ENCODE results near the gene BCL2L11.
A peak's percentile ranks its signal among the peaks of the same experiment; 100 is the strongest.

Gene BCL2L11

DNA sequence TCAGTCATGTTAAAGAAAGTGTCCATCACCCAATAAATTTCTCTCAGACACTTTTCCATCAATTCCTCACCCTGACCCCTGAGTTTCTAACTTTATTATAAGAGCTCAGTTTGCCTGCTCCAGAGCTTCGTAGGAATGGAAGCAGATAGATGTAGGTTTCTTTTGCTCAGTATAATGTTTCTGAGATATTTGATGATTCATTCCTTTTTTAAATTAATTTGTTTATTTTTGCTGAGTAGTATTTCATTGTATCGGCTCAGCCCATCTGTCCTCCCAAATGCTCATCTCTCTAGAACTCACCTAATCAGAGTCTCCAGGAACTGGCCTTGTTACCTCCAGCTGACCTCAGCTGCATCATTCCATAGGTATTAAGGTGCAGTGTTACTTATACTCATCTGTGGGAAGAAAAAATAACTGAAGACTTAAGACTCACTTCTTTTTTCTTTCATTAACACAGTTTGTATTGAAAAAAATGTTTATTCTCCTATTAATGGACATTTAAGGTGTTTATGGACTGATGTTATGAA is 11.9 kb upstream of the BCL2L11 start:
- H3K36me3 Mint-ChIP-seq (ENCODE audit: low read depth), result no peaks in the 10 kb centered on the region
- no peak overlapping the region for H3K4me3 Mint-ChIP-seq
- H3K4me1 Mint-ChIP-seq (ENCODE audit: low read depth), result peaks cover 19% of the 10 kb centered on the region
- no peak overlapping the region for H3K27ac Mint-ChIP-seq
- H3K27me3 Mint-ChIP-seq, result peaks cover 62% of the 10 kb centered on the region
- H3K9me3 Mint-ChIP-seq, result no peaks in the 10 kb centered on the region

DNA sequence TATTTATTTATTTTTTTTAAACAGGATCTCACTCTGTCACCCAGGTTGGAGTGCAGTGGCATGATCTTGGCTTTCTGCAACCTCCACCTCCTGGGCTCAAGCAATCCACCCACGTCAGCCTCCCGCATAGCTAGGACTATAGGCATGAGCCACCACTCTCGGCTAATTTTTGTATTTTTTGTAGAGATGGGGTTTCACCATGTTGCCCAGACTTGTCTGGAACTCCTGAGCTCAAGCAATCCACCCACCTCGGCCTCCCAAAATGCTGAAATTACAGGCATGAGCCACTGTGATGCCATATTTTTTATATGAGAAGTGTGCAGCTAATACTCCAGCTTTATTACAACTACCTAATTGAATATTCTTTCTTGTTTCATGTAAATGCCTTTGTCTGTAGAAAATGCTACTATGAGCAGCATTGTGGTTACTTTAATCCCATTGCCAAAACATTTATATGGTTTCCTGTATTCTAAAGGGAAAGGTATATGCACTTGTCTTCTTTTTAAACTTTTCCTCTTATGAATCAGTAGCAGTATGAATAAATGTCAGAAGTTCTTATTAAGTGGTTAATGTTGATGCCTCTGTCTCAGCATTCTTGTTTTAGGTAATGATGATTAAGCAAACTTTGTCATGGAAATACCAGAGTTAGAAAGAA is 9.5 kb upstream of the BCL2L11 start:
- Mint-ChIP-seq H3K4me3 (no peak overlapping the region), H3K4me1 (ENCODE audit: low read depth) (peaks cover 29% of the 10 kb centered on the region), H3K9me3 (no peaks in the 10 kb centered on the region), H3K36me3 (ENCODE audit: low read depth) (no peaks in the 10 kb centered on the region), H3K27ac (peak overlapping the region; percentile 45), H3K27me3 (peaks cover 59% of the 10 kb centered on the region)

DNA sequence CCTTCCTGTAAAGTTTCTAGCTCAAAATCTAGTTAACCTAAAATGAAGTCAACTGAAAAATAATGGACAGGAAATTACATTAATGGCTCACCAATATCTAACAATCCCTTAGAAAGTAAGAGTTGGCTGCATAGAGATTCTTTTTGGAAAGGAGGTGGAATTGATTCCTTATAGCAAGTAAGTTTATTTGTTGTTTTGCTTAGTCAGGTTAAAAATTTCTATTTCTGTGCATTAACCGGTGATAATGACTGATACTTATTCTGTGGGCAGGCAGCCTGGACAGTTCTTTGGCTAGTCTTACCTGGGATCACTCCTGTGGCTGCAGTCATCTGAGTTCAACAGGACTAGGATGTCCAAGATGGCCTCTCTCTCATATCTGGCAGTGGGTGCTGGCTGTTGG is 6.9 kb upstream of the BCL2L11 start:
- H3K4me3 Mint-ChIP-seq, result no peak overlapping the region
- no peaks in the 10 kb centered on the region for H3K9me3 Mint-ChIP-seq
- H3K4me1 Mint-ChIP-seq (ENCODE audit: low read depth), result peaks cover 49% of the 10 kb centered on the region
- H3K36me3 Mint-ChIP-seq (ENCODE audit: low read depth), result no peaks in the 10 kb centered on the region
- peaks cover 62% of the 10 kb centered on the region for H3K27me3 Mint-ChIP-seq
- no peak overlapping the region for H3K27ac Mint-ChIP-seq

DNA sequence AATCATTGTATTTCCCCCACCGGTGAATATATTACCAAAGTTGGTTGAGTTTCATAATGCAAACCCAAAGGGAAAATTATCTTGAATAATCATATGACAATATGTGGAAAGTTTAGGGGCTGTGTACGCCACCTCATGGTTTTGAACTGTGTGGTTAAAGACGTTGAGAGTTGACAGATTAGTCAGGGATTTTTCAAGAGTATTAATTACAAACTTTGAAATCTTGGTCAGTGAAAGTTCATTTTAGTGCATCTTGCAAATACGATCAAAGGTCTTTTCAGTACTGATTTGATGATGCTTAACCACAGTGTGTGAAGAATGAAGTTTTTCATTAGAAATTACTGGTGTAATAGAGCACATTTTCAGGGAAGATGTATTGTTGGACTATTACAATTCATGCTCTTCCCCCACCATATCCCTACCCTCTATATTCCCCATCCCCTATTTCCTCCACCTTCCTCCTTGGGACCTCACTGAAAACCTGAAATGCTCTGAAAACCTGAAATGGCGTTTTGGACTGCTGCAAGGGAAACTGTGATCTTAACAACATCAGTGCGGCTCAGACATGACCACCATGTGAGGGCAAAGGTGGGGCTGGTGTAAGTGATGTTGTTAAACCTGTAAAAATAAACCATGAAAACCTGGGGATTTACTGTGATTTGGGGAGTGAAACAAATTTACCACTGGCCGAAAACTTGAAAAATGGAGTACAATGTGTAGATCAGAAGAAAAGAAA is 4.5 kb upstream of the BCL2L11 start:
- H3K4me3 Mint-ChIP-seq, result peak overlapping the region; percentile 84
- no peaks in the 10 kb centered on the region for H3K9me3 Mint-ChIP-seq
- peaks cover 55% of the 10 kb centered on the region for H3K27me3 Mint-ChIP-seq
- peak overlapping the region; percentile 77 for H3K27ac Mint-ChIP-seq
- no peaks in the 10 kb centered on the region for H3K36me3 Mint-ChIP-seq (ENCODE audit: low read depth)
- H3K4me1 Mint-ChIP-seq (ENCODE audit: low read depth), result peaks cover 53% of the 10 kb centered on the region

DNA sequence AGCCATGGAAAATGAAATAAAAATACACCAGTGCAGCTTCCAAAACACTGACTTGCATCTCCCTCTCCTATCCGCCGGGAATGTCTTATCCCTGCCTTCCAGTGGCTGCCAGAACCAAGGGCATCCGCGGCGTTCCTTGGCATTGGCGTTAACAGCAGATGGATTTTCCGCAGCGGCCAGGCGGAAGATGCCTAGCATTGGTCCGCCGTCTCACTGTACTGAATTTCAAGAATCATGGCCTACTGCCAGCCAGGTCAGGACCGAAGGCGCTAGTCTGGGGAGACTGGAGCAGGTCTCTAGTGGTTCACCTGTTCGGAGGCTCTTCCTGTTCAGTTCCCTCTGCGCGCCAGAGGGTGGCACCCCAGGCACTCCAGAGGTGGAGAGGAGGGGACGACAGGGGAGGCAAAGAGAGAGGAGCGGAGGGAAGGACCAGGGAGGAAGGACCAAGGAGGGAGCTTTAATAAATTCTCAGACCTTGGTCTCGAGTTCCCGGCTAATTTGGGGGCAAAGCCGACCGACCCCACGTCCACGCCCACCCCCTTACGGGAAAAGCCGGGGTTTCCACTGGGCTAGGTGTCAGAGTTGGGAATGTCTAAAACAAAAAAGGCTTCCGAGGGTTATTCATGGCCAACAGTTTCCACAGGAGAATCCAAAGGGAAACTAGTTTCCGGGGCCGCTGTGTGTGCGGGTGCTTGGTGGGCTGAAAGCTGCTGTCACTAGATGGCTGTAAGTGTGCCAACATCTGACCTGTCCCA is 3.7 kb upstream of the BCL2L11 start:
- H3K27me3 Mint-ChIP-seq, result peaks cover 54% of the 10 kb centered on the region

DNA sequence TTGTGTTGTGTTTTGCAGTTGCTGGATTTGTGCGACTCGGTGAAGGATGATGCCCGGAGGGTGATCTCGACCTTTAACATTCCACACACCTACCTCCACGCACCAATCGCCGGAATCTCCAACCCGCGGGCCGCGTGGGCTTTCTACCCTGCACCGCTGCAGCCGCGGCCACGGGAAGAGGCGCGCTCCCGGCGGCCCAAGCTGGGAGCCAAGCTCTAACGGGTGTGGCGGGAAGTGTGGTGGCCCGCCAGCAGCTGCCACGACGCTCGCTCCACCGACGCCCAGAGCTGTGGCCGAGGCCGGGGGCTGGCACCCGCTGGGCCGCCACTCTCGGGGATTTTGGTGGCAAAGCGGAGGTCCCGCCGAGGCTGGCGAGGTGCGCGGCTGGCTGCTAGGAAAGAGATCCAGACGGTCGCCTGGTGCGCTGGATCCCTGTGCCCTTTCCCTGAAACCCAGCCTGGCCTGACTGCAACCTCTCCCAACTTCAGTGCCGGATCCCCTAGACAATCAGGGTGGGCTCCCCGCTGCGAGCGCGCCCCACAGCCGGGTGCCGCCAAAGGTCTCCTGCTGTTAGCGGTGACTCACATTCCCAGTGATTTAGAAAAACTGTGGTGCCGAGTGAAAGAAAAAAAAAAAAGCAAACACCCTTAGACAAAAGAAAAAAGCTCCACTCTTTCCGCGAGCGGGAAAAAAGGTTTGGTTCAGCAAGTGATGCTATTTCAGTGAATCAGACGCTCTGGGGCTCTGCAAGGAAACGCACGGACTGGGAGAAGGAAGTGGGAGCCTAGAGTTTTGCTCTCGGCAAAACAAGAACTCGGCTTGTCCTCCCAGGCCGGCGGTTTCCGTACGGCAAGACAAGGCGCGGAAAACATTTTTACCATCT is 2.9 kb upstream of the BCL2L11 start:
- peak overlapping the region; percentile 84 for H3K4me3 Mint-ChIP-seq
- peaks cover 46% of the 10 kb centered on the region for H3K27me3 Mint-ChIP-seq
- no peaks in the 10 kb centered on the region for H3K9me3 Mint-ChIP-seq
- peaks cover 4% of the 10 kb centered on the region for H3K36me3 Mint-ChIP-seq (ENCODE audit: low read depth)
- peak overlapping the region; percentile 79 for H3K27ac Mint-ChIP-seq
- peaks cover 53% of the 10 kb centered on the region for H3K4me1 Mint-ChIP-seq (ENCODE audit: low read depth)

More for the DNA sequence above, 3.7 kb upstream of the BCL2L11 start:
- Mint-ChIP-seq H3K4me1 (ENCODE audit: low read depth) (peaks cover 52% of the 10 kb centered on the region), H3K27ac (peak overlapping the region; percentile 77), H3K4me3 (peak overlapping the region; percentile 84), H3K9me3 (no peaks in the 10 kb centered on the region), H3K36me3 (ENCODE audit: low read depth) (peaks cover 2% of the 10 kb centered on the region)

DNA sequence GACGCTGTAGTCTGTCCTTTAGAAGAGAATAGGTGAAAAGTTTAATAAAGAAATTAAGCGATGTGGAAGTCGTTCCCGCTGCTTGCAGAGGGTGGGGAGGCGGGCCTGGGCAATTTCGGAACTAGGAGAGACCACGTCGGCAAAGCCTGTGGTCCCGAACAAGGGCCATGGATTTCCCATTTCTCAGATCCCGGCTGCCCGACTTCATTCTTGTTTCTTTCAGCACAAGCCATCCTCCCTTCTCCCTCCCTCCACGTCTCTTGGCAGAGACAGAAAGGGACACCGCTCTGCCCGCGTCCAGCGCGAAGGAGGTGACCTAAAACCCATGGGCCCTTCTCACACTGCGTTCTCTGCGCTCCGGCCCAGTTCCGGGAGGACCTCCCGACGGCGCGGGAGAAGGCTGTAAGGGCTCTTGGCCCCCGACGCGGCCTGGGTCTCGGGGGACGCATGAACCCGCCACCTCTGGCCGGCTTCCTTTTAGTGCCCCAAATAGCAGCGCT is 2.2 kb upstream of the BCL2L11 start:
- Mint-ChIP-seq H3K27me3 (peaks cover 39% of the 10 kb centered on the region), H3K27ac (peak overlapping the region; percentile 79), H3K4me1 (ENCODE audit: low read depth) (peaks cover 57% of the 10 kb centered on the region), H3K4me3 (peak overlapping the region; percentile 84), H3K9me3 (no peaks in the 10 kb centered on the region), H3K36me3 (ENCODE audit: low read depth) (peaks cover 8% of the 10 kb centered on the region)

DNA sequence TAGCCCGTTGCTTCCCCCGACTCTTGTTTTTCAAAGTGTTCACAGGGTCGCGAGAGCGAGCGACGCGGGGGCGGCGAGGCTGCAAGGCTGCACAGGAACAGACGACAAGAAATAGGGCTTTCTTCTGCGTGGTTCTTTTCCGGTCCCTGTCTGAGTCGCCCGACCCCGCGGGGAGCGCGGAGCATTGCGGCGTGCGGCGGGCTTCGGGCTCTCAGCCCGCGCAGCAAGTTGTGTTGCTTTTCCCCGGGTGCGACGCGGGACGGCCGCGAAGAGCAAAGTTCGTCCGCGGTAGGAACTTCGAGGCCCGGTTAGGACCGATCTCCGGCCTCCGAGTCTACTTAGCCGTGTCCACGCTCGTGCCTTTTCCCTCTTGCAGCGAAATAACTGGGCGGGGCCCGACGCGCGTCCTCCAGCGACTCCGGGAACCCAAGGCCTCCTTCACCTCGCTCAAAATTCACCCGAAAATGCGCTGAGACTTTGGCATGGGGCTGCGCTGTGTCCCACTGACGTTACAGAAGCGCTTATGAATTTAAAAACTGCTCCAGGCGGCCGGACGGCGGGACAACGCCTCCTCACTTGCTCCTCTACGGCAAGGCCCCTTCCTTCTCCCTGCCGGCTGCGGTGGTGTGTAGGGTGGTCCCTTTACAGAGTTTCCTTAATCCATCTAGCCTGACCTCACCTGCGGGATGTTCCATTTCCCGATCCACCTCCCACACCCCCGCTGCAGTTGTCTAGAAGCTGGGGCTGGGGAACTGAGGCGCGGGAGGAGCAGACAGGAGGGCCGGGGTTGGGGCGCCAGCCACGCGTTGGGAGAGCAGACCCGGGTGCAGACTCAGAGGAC is 1.5 kb upstream of the BCL2L11 start:
- peaks cover 62% of the 10 kb centered on the region for H3K4me1 Mint-ChIP-seq (ENCODE audit: low read depth)
- H3K36me3 Mint-ChIP-seq (ENCODE audit: low read depth), result peaks cover 13% of the 10 kb centered on the region
- peak overlapping the region; percentile 84 for H3K4me3 Mint-ChIP-seq
- peaks cover 32% of the 10 kb centered on the region for H3K27me3 Mint-ChIP-seq
- H3K27ac Mint-ChIP-seq, result peak overlapping the region; percentile 79
- no peaks in the 10 kb centered on the region for H3K9me3 Mint-ChIP-seq

DNA sequence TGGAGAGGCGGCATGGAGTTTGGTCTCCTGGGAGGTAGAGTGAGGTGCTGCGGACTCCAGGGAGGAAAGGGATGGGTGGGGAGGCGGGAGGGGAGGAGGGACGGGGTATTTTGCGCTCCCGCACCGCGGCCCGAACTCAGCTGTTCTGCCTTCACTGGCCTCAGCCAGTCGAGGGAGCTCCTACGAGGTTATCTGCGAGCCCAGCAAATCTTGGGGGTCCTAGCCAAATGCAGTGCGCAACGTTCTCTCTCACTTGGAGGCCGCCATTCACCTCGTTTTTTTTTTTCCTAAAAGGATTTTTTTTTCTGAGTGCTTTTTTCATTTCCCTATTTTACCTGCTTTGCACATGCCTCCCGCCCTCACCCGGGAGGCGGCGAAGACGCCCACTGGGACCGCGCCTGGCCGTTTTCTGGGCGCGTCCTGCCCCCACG is 877 bp upstream of the BCL2L11 start:
- peaks cover 20% of the 10 kb centered on the region for H3K36me3 Mint-ChIP-seq (ENCODE audit: low read depth)
- peaks cover 29% of the 10 kb centered on the region for H3K27me3 Mint-ChIP-seq
- peak overlapping the region; percentile 84 for H3K4me3 Mint-ChIP-seq
- no peaks in the 10 kb centered on the region for H3K9me3 Mint-ChIP-seq
- H3K4me1 Mint-ChIP-seq (ENCODE audit: low read depth), result peaks cover 64% of the 10 kb centered on the region
- peak overlapping the region; percentile 70 for H3K27ac Mint-ChIP-seq

DNA sequence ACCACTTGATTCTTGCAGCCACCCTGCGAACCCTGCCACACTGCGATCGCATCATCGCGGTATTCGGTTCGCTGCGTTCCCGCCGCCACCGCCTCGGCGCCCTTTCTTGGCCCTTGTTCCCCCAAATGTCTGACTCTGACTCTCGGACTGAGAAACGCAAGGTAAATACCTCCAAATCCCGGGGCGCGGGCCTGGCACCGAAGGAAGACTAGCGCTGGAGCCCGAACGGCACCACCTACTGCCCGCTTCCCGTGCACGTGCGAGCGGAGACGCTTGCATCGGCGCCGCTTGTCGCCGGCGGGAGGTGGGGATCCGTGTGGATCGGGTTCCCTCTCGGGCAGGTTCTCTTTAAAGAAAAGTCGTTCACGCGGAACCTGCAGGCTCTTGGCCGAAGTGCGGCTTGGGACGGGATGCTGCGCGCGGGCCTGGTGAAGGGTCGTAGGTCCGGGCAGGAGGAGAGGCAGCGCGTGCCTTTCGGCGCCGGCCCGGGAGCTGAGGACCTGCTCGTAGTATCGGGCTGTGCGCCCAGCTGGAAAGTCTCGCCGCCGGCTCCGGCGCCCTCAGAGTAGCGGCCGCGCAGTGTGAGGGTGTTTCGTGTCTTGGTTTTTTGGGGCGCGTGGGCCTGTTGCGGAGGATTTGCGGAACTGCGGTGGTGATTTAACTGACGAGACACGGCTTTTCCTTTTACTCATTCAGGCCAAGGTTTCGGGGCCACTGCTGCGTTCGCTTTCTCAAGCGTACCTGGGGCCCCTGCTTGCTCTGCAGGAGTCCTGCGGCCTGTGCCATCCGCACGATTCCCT is 514 bp downstream of the BCL2L11 start:
- peak overlapping the region; percentile 94 for H3K4me3 Mint-ChIP-seq
- H3K4me1 Mint-ChIP-seq (ENCODE audit: low read depth), result peaks cover 68% of the 10 kb centered on the region
- H3K27me3 Mint-ChIP-seq, result peaks cover 22% of the 10 kb centered on the region
- H3K36me3 Mint-ChIP-seq (ENCODE audit: low read depth), result peaks cover 34% of the 10 kb centered on the region
- peak overlapping the region; percentile 87 for H3K27ac Mint-ChIP-seq
- no peaks in the 10 kb centered on the region for H3K9me3 Mint-ChIP-seq

DNA sequence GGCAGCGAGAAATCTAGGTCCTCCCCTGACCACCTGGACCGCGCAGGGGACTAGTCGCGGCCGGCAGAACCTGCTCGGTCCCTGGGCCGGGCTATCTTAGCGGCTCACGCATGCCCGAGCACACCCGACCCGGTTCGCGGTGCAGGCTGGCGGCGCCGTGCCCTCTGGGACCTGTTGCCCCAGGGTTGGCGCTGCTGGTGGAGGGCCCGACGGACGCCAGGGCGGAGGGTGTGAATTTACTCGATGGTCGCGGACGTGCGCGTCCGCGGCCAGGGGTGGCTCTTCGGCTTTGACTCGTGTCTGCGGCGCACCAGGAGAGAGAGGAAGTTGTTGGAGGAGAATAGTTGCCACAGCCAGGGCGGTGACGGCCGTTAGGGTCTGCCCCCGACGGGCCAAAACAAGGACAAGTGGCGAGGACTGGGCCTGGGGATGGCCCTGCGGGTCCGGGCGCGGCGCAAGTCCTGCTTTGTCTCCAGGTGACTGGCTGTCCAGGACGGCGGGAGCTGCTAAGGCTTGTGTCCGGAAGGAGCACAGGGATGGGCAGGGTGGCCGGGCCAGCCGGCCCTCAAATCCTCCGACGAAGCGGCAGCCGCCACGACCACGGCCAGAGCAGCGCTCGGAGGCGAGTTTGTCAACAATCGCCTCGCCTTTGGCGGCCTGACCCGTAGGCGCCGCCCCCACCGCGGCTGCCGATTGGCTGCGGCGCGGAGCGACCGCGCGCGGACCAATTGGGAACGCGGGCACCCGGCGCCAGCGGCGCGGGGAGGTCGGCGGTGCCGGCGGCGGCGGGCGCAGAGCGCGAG is 1.3 kb downstream of the BCL2L11 start:
- H3K27me3 Mint-ChIP-seq, result peaks cover 20% of the 10 kb centered on the region
- peaks cover 68% of the 10 kb centered on the region for H3K4me1 Mint-ChIP-seq (ENCODE audit: low read depth)
- peak overlapping the region; percentile 94 for H3K4me3 Mint-ChIP-seq
- H3K36me3 Mint-ChIP-seq (ENCODE audit: low read depth), result peaks cover 42% of the 10 kb centered on the region
- H3K27ac Mint-ChIP-seq, result peak overlapping the region; percentile 87
- H3K9me3 Mint-ChIP-seq, result no peaks in the 10 kb centered on the region
